ENCODE measurements around the gene PLCH2. TPM values are rescaled to one million over a fixed set of nuclear protein-coding genes. Genes with fewer than 3 reads are reported as not detected.

The PLCH2 gene
- total and polyA plus RNA-seq, 2 of the 13 experiments (the other 11 are each of a cell fraction or from before 2014, with no cell fraction given): 0.15 to 0.67 TPM

DNA sequence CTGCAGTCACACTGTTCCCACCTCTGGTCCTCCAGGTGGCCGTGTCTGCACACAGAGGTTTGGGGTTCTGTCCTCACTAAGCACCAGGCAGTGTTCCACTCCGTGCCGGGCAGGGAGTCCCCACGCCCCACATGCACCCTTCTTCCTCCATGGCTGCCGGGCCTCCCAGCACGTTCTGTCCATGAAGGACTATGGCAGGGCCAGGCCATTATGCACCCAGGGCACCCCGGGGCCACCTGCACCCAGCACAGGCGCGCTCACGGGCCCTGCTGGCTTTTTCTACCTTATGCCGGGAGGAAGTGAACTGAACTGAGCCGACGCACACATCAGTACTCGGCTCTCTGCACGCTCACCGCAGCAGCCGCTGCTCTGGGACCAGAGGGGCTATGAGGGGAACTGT lies 40.0 kb downstream of the PLCH2 start:
- H3K27ac ChIP-seq (ENCODE audit: extremely low read length, insufficient read depth, low read length): no peak overlapping the region
- in situ Hi-C loops (cut with HindIII; ENCODE audit: extremely low pct_ligation_motif_present, low pct_unique_long_range_greater_than_20kb) (loop anchor here (25.0 kb wide), 1 partner anchor 329 kb away; the partner anchor contains the start of gene FAAP20), intact Hi-C loops (cut with micrococcal nuclease; ENCODE audit: unreplicated experiment) (no loop called here)
- H3K36me3 ChIP-seq (replicated peaks in 1 of 2; ENCODE audit: control insufficient read depth in 1 of 2, insufficient read depth in 2 of 2, low read length in 2 of 2): peaks cover 35 to 77% of the 10 kb centered on the region in 2 experiments
- no TSS peak for BruUV-seq (replicated peaks)
- H3K27me3 ChIP-seq (ENCODE audit: control insufficient read depth in 1 of 2, insufficient read depth in 2 of 2, low read length in 2 of 2): no peaks in the 10 kb centered on the region
- DNase-seq (ENCODE audit: low spot score) (no peak), ATAC-seq (no peak), FAIRE-seq (no peak)
- no peak overlapping the region for H3K4me3 ChIP-seq (replicated peaks in 1 of 3; ENCODE audit: insufficient read depth in 1 of 3, low read depth in 2 of 3, low read length in 3 of 3)
- no peak overlapping the region for H2AFZ ChIP-seq (ENCODE audit: low read length)
- H3K4me2 ChIP-seq (ENCODE audit: low read depth, low read length): no peak overlapping the region
- no peaks in the 10 kb centered on the region for H4K20me1 ChIP-seq (ENCODE audit: insufficient read depth, low read length)
- POLR2A ChIA-PET: no interaction called here
- no peak overlapping the region for H3K9ac ChIP-seq (ENCODE audit: insufficient read depth, low read depth, low read length)
- H3K4me1 ChIP-seq (ENCODE audit: insufficient read depth, low read length): no peaks in the 10 kb centered on the region
- H3K9me3 ChIP-seq (ENCODE audit: low read length): no peaks in the 10 kb centered on the region
- H3K79me2 ChIP-seq (ENCODE audit: insufficient read depth, low read length): no peaks in the 10 kb centered on the region
- CTCF ChIA-PET (ENCODE audit: low intra/inter-chr PET ratio, low total read pairs): no interaction called here
- TF ChIP-seq ZNF253 (CRISPR knock-in tag; IDR thresholded peaks at IDR 0.05; ENCODE audit: borderline replicate concordance): no peak
- TF ChIP-seq, protein P1, sequence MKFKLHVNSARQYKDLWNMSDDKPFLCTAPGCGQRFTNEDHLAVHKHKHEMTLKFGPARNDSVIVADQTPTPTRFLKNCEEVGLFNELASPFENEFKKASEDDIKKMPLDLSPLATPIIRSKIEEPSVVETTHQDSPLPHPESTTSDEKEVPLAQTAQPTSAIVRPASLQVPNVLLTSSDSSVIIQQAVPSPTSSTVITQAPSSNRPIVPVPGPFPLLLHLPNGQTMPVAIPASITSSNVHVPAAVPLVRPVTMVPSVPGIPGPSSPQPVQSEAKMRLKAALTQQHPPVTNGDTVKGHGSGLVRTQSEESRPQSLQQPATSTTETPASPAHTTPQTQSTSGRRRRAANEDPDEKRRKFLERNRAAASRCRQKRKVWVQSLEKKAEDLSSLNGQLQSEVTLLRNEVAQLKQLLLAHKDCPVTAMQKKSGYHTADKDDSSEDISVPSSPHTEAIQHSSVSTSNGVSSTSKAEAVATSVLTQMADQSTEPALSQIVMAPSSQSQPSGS (CRISPR knock-in tag; IDR thresholded peaks at IDR 0.05): no peak
- no peak for TF ChIP-seq KLF6 (CRISPR knock-in tag; IDR thresholded peaks at IDR 0.05)
- no peak for TF ChIP-seq BRD4 (CRISPR knock-in tag; IDR thresholded peaks at IDR 0.05)
- no peak for TF ChIP-seq ZNF44 (CRISPR knock-in tag; IDR thresholded peaks at IDR 0.05)
- TF ChIP-seq NFE2L1 (CRISPR knock-in tag; IDR thresholded peaks at IDR 0.05; ENCODE audit: borderline replicate concordance): no peak
- TF ChIP-seq TMF1 (CRISPR knock-in tag; IDR thresholded peaks at IDR 0.05; ENCODE audit: low read depth): no peak
- no peak for TF ChIP-seq ZNF510 (CRISPR knock-in tag; IDR thresholded peaks at IDR 0.05; ENCODE audit: low read depth)
- no peak for TF ChIP-seq NONO (IDR thresholded peaks at IDR 0.05)
- no peak for TF ChIP-seq NONO (CRISPR knock-in tag; conservative IDR thresholded peaks at IDR 0.05)
- TF ChIP-seq TEAD3 (CRISPR knock-in tag; optimal IDR thresholded peaks at IDR 0.05; ENCODE audit: borderline replicate concordance): no peak
- no peak for TF ChIP-seq ZNF891 (CRISPR knock-in tag; IDR thresholded peaks at IDR 0.05)
- WGBS (ENCODE audit: low lambda C conversion rate): 91% methylated on average over 14 of the region's 17 CpGs

Data from HepG2 (cell line).